Activated T-helper 2 cell treated with anti-CD3 and anti-CD28 coated beads, Interferon-gamma antibody, Interleukin-2, Interleukin-4, amounts not matched to agents 10 μg/mL and 5 μg/mL and 100 μg/mL, durations not matched to agents 14 hours and 24 hours and 36 hours (primary cell): ENCODE results near the gene RGS9. TPM values are rescaled to one million over a fixed set of nuclear protein-coding genes. Genes with fewer than 3 reads are reported as not detected.

Experiments
- DNase-seq: peaks from one replicate; pipeline ENCODE4 v3.0.0; 2021; ENCODE audit warnings: low spot score
- H3K27ac Mint-ChIP-seq: one replicate; pipeline ENCODE4 v1.8.0; 2021; ENCODE audit warnings: mixed read lengths
- H3K27me3 Mint-ChIP-seq: one replicate; pipeline ENCODE4 v1.8.0; 2021; ENCODE audit warnings: low read depth, mixed read lengths
- H3K36me3 Mint-ChIP-seq: one replicate; pipeline ENCODE4 v1.8.0; 2021; ENCODE audit warnings: low read depth, mixed read lengths
- H3K4me1 Mint-ChIP-seq: one replicate; pipeline ENCODE4 v1.8.0; 2021; ENCODE audit warnings: low read depth, mixed read lengths
- H3K4me3 Mint-ChIP-seq: one replicate; pipeline ENCODE4 v1.8.0; 2021; ENCODE audit warnings: low read depth, mild to moderate bottlenecking, moderate library complexity, mixed read lengths
- H3K9me3 Mint-ChIP-seq: one replicate; pipeline ENCODE4 v1.8.0; 2021; ENCODE audit warnings: mixed read lengths
- intact Hi-C: fragments of 100-400 bp; cut with micrococcal nuclease; formaldehyde crosslinking; loops from one replicate; pipeline ENCODE4 v1.15.1; 2023
- total RNA-seq: library from RNA; stranded (reverse); gene quantifications from 2 replicates; pipeline ENCODE4 v1.2.3, GENCODE V29; 2022

RGS9 gene
- total RNA-seq, 1 donor from 2014 or later = 16.1 TPM

- no peak overlapping the region for H3K27ac Mint-ChIP-seq
- H3K27me3 Mint-ChIP-seq = peaks cover 4% of the 10 kb centered on the region
- peaks cover 2% of the 10 kb centered on the region for H3K4me1 Mint-ChIP-seq
- peaks cover 16% of the 10 kb centered on the region for H3K9me3 Mint-ChIP-seq
- intact Hi-C loops = no loop called here
- DNase-seq = no peak
- peaks cover 3% of the 10 kb centered on the region for H3K36me3 Mint-ChIP-seq
- no peak overlapping the region for H3K4me3 Mint-ChIP-seq
These were observed 134.1 kb downstream of the RGS9 start for GRCh38 chr17:65271296-65271695.

Other genes with a start within 250 kb of the RGS9 start
- gene LRRC37A3, start 217.9 kb upstream of the RGS9 start, total RNA-seq = 10.5 and 16.1 TPM in 2 replicates
- gene GNA13, start 80.6 kb upstream of the RGS9 start, total RNA-seq = 63.8 and 68.7 TPM in 2 replicates